ENCODE measurements around the gene GNAI3.

Gene GNAI3

DNA sequence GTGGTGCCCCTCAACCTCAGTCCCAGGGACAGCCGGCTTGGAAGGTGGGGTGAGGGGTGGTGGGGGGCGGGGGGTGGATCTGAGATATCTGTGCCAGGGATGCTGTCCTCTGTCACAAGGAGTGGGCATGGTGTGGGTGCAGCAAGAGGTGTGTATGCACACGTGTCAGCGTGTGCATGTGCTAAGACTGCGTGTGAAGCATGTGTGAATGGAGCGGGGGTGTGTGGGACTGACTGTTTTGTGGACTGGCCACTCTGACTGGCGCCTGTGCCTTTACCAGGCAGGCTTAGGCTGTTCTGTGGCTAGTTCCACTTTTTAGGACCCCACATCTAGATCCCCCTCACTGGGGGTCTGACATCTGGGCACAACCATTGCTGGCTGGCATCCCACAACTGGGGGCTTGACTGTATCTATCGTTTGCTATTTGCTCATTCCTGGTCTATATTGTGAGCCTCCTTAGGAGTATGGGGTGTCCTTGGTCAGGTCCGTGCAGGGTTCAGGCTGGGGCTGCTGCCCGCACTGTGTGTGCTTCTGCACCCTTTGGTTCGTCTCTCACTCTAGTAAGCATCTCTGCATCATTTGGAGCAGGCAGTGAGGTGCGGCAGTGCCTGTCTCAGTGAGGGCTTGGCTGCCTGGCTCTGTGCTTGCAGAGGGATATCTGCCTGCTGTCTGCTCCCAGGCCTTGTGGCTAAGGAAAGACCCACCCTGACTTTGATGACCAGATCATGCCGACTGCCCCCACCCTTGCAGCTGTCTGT is 73.1 kb downstream of the GNAI3 start:
- TF ChIP-seq, protein P1, sequence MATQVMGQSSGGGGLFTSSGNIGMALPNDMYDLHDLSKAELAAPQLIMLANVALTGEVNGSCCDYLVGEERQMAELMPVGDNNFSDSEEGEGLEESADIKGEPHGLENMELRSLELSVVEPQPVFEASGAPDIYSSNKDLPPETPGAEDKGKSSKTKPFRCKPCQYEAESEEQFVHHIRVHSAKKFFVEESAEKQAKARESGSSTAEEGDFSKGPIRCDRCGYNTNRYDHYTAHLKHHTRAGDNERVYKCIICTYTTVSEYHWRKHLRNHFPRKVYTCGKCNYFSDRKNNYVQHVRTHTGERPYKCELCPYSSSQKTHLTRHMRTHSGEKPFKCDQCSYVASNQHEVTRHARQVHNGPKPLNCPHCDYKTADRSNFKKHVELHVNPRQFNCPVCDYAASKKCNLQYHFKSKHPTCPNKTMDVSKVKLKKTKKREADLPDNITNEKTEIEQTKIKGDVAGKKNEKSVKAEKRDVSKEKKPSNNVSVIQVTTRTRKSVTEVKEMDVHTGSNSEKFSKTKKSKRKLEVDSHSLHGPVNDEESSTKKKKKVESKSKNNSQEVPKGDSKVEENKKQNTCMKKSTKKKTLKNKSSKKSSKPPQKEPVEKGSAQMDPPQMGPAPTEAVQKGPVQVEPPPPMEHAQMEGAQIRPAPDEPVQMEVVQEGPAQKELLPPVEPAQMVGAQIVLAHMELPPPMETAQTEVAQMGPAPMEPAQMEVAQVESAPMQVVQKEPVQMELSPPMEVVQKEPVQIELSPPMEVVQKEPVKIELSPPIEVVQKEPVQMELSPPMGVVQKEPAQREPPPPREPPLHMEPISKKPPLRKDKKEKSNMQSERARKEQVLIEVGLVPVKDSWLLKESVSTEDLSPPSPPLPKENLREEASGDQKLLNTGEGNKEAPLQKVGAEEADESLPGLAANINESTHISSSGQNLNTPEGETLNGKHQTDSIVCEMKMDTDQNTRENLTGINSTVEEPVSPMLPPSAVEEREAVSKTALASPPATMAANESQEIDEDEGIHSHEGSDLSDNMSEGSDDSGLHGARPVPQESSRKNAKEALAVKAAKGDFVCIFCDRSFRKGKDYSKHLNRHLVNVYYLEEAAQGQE (IDR thresholded peaks at IDR 0.05; ENCODE audit: low read depth) = no peak
- TF ChIP-seq, protein P2, sequence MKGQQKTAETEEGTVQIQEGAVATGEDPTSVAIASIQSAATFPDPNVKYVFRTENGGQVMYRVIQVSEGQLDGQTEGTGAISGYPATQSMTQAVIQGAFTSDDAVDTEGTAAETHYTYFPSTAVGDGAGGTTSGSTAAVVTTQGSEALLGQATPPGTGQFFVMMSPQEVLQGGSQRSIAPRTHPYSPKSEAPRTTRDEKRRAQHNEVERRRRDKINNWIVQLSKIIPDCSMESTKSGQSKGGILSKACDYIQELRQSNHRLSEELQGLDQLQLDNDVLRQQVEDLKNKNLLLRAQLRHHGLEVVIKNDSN (IDR thresholded peaks at IDR 0.05) = no peak
- TF ChIP-seq TEAD4 (IDR thresholded peaks at IDR 0.05) (no peak), TCF12 (IDR thresholded peaks at IDR 0.05; ENCODE audit: low read depth) (no peak), YY1 (IDR thresholded peaks at IDR 0.05; ENCODE audit: low read depth) (no peak), NFIC (IDR thresholded peaks at IDR 0.05) (no peak), TAF1 (IDR thresholded peaks at IDR 0.05; ENCODE audit: low read depth) (no peak), RAD21 (IDR thresholded peaks at IDR 0.05; ENCODE audit: low read depth) (no peak)
- TF ChIP-seq, protein P3, sequence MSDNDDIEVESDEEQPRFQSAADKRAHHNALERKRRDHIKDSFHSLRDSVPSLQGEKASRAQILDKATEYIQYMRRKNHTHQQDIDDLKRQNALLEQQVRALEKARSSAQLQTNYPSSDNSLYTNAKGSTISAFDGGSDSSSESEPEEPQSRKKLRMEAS (IDR thresholded peaks at IDR 0.05) = no peak

DNA sequence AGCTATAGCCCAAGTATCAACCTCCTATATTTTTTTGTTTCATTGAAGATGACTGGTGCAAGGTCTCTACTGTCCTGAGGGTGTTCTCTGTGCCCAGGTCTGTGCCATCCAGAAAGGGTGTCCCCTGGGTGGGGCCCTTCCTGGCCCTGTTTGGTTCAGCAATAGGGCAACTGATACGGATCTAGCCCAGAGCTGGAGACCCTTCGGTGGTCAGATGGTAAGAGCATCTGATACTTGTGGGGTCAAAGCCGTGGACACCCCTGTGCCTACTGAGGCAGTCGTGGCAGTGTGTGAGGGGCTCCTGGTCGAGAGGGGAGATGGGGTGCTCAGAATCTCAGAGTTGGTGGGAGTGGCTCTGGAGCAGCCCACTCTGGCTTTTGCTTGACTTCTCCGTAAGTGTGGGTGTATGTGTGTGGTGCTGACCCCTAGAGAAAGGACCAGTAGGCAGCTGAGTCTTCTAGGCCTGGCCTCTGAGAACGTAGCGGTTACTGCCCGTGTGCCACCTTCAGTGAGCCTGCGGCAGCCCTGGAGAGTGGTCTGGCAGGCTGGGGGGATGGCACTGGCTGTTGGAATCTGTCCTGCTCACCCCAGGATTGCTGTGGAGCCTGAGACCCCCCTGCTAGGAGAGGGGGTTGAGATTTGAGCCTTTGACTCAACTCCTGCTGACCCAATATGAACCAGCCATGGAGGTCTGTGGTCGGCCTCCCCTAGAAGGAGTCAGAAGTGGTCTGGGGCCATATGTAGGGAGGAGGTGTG is 73.9 kb downstream of the GNAI3 start:
- TF ChIP-seq YY1 (IDR thresholded peaks at IDR 0.05; ENCODE audit: low read depth) (no peak), ZBTB7A (IDR thresholded peaks at IDR 0.05; ENCODE audit: low read depth) (no peak), EGR1 (IDR thresholded peaks at IDR 0.05) (no peak), TAF1 (IDR thresholded peaks at IDR 0.05; ENCODE audit: low read depth) (no peak), CREB1 (IDR thresholded peaks at IDR 0.05; ENCODE audit: low read depth) (no peak), NFIC (IDR thresholded peaks at IDR 0.05) (no peak), TEAD4 (IDR thresholded peaks at IDR 0.05) (no peak), FOXM1 (IDR thresholded peaks at IDR 0.05; ENCODE audit: borderline replicate concordance, low read depth) (no peak), TCF12 (IDR thresholded peaks at IDR 0.05; ENCODE audit: low read depth) (no peak), RAD21 (IDR thresholded peaks at IDR 0.05; ENCODE audit: low read depth) (no peak), EP300 (IDR thresholded peaks at IDR 0.05; ENCODE audit: borderline replicate concordance) (no peak), CEBPB (IDR thresholded peaks at IDR 0.05) (no peak)
- TF ChIP-seq, protein P2 (IDR thresholded peaks at IDR 0.05) = no peak
- TF ChIP-seq, protein P1 (IDR thresholded peaks at IDR 0.05; ENCODE audit: low read depth) = no peak
- TF ChIP-seq, protein P3 (IDR thresholded peaks at IDR 0.05) = no peak

DNA sequence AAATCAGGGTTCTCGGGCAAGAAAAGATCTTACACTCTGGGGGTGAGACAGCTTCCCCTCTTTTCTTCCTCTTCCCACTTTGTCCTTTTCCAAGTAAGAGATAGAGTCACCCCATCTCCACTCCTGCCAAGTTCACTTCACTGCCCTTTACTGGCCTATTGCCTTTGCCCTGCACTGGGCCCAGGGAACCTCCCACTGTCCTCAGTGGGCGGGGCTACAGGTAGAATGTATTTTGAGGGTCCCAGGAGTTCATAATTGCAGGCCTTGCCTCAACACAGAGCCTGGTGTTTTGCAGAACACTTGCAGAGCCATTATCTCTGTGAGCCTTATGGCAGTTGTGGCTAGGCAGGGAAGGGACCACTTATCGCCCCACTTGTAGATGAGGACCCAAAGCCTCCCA is 74.5 kb downstream of the GNAI3 start:
- TF ChIP-seq FOXM1 (IDR thresholded peaks at IDR 0.05; ENCODE audit: borderline replicate concordance, low read depth) = no peak
- TF ChIP-seq, protein P2 (IDR thresholded peaks at IDR 0.05) = no peak
- no peak for TF ChIP-seq NFIC (IDR thresholded peaks at IDR 0.05)
- TF ChIP-seq RAD21 (IDR thresholded peaks at IDR 0.05; ENCODE audit: low read depth) = no peak
- TF ChIP-seq TEAD4 (IDR thresholded peaks at IDR 0.05) = no peak
- TF ChIP-seq TCF12 (IDR thresholded peaks at IDR 0.05; ENCODE audit: low read depth) = no peak
- no peak for TF ChIP-seq ZBTB7A (IDR thresholded peaks at IDR 0.05; ENCODE audit: low read depth)
- TF ChIP-seq, protein P1 (IDR thresholded peaks at IDR 0.05; ENCODE audit: low read depth) = no peak
- TF ChIP-seq, protein P3 (IDR thresholded peaks at IDR 0.05) = no peak
- no peak for TF ChIP-seq EGR1 (IDR thresholded peaks at IDR 0.05)
- TF ChIP-seq EP300 (IDR thresholded peaks at IDR 0.05; ENCODE audit: borderline replicate concordance) = no peak
- TF ChIP-seq TAF1 (IDR thresholded peaks at IDR 0.05; ENCODE audit: low read depth) = no peak
- TF ChIP-seq YY1 (IDR thresholded peaks at IDR 0.05; ENCODE audit: low read depth) = no peak
- no peak for TF ChIP-seq CREB1 (IDR thresholded peaks at IDR 0.05; ENCODE audit: low read depth)

Measured in Ishikawa (cell line).